ENCODE data around the gene ASXL2. TPM values are rescaled to one million over a fixed set of nuclear protein-coding genes. Genes with fewer than 3 reads are reported as not detected.

The ASXL2 gene
- total RNA-seq, 1 experiment from 2014 or later = 9.6 TPM

DNA sequence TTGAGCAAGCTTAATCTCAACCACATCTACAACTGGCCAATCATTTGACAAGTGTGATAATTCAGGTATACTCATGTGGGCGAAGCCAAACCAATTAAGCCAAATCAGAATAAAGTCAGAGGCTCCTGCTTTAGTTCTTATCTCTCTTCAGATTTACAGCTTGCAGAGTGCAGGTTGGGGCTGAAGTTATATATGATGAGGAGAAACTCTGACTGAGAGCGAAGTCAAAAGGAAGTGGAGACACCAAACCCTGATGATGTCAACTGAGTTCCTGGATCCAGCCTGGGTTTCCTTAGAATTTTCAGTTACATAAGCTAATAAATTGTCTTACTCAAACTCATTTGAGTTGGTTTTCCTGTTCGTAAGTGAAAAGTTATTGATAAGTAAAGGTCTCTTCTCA lies 73.9 kb downstream of the ASXL2 start:
- DNase-seq (ENCODE audit: low spot score) = no peak

DNA sequence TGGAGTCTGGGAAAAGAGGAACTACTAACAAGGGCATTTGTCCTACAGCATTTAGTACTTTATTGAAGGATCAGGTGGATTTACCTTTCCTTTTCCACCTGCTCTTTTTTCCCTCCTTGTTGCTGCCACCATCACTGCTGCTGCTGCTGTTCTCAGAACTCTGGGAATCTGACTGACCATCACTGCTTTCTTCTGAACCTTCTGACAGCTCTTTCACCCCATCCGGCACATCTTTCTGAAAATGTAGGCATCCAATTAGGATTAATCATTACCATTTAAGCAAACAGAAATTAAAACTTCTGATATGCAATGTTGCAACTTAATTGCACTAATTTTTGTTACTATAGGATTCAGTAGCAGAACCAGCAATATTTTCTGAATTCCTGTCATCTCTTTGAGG lies 79.0 kb downstream of the ASXL2 start:
- DNase-seq (ENCODE audit: low spot score) = no peak

DNA sequence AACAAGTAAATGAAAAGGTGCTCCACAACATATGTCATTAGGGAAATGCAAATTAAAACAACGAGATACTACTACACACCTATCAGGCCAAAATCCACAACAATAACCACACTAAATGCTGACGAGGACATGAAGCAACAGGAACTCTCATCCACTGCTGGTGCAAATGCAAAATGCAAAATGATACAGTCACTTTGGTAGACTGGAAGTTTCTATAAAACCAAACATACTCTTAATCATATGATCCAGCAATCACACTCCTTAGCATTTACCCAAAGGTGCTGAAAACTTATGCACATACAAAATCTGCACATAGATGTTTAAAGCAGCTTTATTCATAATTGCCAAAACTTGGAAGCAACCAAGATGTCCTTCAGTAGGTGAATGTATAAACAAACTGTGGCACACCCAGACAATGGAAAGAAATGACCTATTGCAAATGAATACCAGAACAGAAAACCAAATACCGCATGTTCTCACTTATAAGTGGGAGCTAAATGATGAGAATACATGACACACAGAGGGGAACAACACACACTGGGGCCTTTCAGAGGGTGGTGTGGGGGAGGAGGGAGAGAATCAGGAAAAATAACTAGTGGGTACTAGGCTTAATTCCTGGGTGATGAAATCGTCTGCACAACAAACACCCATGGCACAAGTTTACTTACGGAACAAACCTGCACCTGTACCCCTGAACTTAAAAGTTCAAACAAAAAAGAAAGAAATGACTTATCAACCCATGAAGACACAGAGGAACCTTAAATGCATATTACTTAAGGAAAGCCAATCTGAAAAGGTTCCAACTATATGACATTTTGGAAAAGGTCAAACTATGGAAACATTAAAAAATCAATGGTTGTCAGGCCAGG lies 80.4 kb downstream of the ASXL2 start:
- DNase-seq (ENCODE audit: low spot score) = no peak

DNA sequence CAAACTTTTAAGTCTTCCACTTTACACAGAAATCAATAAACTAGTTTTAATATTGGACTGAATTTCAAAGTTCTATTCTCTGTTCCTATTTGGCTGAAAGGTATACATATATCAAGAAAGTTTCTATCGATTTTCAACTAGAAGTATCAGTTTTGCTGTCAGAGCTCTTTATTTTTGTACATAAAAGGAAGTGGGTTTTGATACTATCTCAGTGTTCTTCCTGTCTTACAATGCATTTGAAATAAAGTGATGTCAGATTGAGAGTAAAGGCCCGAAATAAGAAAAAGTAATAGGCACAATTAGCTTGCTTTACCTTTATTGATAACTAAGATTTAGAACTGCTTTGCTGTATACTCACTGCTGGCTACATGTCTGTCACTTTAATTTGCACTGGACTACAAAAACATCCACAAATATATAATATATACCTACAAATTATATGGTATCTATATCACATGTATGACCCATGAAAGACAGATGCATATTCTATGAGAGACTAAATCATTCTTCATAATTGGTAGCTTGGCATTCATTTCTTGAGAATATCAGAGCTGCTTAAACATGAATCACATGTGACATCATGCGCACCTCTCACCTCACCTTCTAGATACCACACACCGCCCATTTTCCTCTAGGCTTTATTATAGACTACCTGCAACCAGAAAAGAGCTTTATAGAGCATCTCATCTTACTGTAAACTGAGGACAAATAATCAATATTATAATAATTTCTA lies 83.6 kb downstream of the ASXL2 start:
- DNase-seq (ENCODE audit: low spot score) = no peak

DNA sequence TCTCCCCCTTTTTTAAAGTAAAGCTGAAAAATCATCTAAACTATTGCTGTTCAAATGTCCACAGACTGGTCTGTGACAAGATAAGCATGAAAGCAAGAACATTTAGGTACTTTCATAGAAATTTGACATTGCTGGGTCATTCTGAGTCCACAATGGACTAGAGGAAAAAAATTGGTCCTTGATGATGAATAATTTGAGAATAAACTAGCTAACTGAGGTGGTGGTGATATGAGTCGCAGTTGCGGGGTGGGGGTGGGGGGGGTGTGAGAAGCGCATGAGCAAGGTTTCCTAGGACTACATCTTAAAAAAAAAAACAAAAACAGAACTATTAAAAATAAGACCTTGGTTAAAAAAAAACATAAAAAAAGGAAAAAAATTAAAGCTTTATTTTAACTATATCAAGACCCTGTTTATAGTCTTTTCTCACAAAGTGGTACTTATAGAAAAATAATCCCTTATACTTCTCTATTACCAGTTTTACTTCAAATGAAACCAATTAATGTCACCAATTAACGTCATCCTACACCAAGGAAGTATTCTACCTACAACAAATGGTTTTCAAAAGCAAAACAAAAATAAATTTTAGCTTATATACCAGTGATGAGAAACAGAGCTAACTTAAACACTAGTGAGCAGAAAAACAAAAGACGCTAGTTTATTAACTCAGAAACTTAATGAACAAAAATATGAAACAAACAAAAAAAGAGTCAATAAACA lies 88.1 kb downstream of the ASXL2 start:
- DNase-seq (ENCODE audit: low spot score) = no peak

DNA sequence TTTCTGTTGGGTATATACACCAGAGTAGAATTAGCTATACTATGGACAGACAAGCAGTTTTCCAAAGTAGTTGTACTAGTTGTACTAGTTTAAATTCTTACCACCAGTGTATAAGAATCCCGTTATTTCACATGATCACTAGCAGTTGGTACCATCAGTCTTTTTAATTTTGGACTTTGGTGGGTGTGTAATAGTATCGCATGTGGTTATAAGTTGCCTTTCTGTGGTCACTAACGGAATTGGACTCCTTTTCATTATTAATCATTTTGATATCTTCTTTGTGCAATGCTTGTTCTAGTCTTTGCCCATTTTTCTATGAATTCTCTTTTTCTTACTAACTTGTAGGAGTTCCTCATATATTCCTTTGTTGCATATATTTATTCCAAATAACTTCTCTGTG lies 89.8 kb downstream of the ASXL2 start:
- DNase-seq (ENCODE audit: low spot score) = no peak

DNA sequence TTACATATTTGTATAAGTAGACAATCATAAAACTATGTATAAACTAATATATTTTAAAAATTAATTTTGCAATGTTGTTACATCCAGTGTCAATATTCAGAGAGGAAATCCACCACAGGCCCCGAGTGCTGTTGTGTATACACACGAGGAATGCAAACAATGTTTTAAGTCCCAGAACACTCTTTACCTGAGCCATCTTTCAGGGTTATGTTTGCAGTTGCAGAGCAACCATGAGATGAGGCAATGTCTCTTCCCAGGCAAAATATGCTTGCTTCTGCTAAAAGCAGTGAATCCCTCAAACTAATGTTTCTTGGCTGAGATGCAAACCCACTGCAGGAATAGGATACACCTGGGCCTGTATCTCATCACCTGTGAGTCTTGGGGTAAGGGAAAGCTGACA lies 91.3 kb downstream of the ASXL2 start:
- DNase-seq (ENCODE audit: low spot score) = no peak

DNA sequence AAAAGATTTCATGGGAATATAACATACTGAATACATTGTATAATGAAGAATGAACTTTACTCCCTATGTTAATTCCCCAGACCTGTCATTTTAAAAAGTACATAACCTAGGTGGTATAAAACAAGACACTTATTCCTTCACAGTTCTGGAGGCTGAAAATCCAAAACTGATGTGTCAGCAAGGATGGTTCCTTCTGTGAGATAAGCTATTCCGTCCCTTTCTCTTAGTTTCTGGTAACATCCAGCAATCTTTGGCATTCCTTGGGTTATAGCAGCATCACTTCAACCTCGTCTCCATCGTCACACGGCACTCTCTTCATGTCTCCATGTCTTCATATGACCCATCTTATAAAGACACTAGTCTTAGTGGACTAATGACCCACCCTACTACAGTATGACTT lies 93.9 kb downstream of the ASXL2 start:
- no peak for DNase-seq (ENCODE audit: low spot score)

DNA sequence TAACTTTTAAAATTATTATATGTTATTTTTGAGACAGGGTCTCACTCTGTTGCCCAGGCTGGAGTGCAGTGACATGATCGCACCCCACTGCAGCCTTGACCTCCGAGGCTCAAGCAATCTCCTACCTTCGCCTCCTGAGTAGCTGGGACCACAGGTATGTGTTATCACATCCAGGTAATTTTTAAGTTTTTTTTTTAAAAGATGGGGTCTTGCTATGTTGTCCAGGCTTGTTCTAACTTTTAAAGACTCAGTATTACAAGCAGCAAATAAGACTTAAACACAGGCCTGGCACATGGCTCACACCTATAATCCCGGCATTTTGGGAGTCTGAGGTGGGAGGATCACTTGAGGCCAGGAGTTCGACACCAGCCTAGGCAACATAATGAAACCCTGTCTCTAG lies 101.2 kb downstream of the ASXL2 start:
- no peak for DNase-seq (ENCODE audit: low spot score)

DNA sequence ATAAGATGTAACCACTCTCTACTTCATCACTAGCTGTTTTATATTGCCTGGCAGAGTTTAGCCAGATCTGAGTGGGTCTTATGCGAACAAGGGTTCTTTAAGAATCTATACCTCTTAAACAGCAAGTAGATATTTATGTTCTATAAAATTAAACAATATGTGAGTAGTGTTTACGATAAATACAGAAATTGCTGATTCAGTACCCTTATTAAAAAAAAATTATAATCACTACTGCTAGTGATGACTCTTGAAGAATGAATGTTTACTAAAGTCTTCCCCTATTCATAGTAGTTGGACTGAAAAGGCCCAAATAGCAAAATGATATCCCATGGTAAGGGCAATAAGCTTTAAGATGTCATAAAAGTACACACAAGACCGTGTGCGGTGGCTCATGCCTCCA lies 106.2 kb downstream of the ASXL2 start:
- no peak for DNase-seq (ENCODE audit: low spot score)

DNA sequence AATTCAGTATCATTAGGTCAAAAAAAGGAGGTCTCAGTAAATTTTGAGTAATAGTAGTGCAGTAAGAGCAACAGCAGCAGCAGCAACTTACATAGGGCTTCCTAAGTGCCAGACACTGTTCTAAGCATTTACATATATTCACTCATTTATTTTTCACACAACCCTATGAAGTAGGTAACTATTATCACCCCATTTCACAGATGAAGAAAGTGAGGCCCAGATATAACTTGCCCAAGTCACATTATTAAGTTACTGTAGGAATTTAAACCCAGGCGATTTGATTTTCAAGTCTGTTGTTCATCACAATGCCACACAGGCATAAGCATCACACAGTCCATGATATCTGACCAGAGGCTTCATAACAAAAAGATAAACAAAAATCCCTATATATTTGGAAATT lies 114.7 kb downstream of the ASXL2 start:
- no peak for DNase-seq (ENCODE audit: low spot score)

DNA sequence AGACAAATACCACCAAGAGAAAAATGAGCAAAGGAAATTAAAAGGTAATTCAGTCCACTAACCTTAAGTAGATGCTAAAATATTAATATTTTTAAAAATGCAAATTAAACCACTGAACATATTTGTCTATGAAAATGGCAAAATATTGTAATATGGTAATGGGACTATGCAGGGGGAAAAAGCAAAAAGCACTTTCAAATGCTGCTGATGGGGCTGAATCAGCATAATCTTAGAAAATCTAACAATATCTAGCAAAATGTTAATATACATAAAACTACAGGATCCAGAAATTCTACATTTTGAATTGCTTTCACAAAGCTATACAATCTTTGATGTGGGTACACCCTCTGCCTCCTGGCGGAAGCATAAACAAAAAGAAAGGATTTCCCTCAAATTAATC lies 118.0 kb downstream of the ASXL2 start:
- no peak for DNase-seq (ENCODE audit: low spot score)

DNA sequence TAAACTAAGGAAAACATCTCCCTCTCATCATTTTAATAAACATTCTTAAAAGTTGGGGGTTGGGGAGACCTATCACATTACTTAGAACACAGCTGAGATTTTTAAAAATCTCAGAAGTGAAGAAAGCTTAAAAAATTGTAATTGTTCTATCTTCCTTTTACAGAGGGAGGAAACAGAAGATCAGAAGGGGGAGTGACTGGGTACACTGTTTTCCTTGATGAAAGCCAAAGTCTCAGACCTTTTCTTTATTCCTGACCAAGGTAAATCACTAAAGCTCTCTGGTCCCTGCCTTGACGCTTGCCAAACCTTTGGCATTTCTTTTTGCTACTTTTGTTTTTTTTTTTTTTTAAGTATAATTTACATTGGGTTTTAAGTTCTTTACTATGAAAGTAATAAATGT lies 119.9 kb downstream of the ASXL2 start:
- no peak for DNase-seq (ENCODE audit: low spot score)

DNA sequence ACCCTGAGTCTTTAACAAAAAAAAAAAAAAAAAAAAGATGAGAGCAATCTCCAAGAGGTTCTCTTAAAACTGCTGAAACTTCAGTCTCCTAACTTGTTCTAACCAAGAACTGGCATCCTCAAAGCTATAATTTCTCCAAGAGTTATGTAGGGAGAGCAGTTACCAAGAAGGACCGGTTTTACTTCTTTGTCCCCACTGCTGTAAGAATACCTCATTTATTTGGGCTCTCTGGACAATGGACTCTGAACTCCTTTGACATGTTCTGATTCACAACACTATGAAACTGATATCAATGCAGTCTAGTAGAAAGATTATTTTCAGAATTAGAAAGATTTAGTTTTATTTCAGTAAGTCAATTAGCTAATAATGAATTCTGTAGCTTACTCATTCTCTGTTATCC lies 120.4 kb downstream of the ASXL2 start:
- DNase-seq (ENCODE audit: low spot score) = no peak

DNA sequence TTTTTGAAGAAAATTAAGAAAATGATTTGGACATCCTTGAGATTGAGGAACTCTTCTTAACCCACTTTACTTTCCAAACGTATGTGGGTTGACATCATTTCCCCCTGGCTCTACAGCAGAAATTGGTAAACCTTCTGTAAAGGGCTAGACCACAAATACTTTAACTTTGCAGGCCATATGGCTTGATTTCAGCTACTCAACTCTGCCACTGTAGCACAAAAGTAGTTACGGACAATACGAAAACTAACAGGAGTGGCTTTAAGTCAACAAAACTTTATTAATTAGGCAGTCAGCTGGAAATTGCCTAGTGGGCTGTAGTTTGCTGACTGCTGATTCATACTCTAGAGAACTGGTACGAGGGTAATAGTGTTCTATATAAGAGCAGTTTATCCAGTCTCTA lies 121.8 kb downstream of the ASXL2 start:
- no peak for DNase-seq (ENCODE audit: low spot score)

DNA sequence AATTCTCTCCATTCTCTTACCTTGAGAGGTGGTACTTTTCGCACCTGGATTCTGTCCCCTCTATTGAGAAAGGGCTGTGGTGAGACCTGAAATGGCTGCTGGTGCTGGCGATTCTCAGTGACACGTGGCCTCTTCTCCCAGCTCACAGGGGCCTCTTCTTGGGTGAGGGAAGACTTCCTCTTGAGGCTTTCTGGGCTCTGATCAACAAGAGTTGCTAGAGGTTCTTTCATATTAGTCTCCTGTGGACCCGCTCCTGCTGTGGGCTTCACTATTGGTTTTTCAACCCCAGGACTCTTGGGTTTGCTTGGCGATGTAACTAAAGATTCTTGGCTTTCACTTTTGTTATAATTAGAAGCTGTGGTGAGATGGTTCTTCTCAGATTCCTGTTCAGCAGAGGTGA lies 128.6 kb downstream of the ASXL2 start:
- no peak for DNase-seq (ENCODE audit: low spot score)

DNA sequence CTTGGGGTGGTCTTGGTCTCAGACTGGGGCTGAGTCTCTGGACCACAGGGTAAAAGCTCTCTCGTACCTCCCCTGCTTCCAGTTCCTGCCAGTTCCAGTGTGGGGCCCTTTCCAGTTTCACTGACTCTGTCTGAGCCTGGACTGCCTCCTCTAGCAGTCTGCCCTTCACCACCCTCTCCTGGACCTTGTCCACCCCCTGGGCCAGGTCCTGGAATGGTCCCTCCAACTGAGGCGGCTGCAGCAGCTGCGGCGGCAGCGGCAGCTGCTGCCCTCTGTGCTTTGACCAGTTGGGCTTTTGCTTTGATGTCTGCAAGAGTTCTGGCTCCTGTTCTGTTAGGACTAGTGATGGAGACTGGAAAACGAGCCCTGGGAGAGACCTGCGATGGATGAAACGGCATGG lies 134.2 kb downstream of the ASXL2 start:
- no peak for DNase-seq (ENCODE audit: low spot score)

DNA sequence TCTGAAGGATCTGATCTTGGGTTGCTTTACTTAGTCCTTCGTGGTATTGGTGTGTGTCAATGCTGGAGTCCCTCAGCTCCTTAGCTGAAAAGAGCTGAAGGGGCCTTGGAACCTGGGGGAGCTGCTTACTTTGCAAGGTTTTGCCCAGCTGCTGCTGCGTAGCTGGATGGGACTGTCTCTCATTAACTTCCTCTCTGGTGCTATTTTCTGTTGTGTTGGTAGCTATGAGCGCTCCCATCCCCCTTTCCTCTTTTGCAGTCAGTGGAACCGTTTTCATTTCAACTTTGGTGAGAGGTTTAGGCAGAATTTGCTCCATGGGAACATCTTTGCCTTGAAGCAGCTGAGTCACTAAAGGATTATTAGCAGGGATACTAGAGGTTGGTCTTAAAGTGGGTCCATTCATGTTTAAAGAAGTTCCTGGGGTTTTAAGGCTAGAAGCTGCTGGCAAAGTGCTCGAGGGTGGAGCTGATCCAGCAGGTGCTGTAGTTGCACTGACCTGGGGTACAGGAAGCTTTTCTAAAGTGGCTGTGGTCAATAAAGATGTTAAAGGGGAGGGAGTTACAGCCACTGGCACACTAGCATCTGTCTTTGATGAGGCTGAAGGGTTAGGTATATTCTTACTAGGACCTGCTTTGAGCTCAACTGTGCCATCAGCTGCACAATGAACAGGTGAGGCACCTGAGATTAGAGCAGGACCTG lies 135.0 kb downstream of the ASXL2 start:
- no peak for DNase-seq (ENCODE audit: low spot score)

DNA sequence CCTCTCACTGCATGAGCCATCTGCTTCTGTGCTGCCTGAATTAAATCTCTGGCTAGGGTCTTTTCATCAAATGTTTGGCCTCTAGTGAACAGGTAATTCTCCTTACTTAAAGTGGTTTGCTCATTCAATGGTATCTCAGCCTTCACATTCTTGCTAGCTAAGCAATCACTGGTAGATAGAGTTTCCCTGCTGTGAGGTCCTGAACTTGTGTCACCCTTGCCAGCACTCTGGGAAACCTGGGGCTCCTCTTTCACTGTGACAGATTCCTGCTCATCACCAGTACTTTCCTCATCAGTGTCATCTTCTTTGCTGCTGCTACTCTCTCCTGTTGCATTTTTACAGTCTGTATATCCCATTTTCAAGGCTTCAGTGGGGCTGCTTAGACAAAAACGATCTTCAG lies 135.8 kb downstream of the ASXL2 start:
- no peak for DNase-seq (ENCODE audit: low spot score)

DNA sequence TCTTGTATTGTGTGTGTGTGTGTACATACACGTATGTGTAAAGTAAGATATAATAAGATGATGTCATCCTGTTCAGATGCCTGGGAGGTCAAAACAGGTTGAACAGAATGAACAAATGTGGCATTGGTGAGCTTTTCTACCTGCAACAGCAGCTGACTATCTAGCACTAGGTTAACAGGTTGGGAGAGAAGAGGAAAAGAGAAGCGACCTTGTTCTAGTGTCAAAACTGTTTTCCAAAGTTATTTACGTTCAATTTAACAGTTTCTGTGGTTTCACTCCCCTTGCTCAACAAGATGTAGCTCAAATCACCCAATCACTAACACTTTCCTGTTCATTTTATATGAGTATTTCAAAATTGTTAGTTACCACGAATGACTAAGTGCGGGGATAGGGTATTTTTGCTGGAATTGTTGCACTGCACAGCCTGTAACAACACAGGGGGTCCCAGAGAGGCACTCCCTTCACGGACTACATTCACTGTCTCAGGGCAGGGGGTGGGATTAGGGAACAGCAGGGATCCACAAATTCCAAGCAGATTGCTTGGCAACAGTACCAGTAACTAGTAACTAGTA lies 137.4 kb downstream of the ASXL2 start:
- peak; percentile 46 for DNase-seq (ENCODE audit: low spot score)

Measured in A172 (cell line).